ENCODE measurements around the gene TSPAN12.

Gene TSPAN12

GRCh38 chr7:120843109-120843508 is 14.8 kb downstream of the TSPAN12 start:
- DNase-seq (ENCODE audit: low read depth in 3 of 3): no peak

DNA sequence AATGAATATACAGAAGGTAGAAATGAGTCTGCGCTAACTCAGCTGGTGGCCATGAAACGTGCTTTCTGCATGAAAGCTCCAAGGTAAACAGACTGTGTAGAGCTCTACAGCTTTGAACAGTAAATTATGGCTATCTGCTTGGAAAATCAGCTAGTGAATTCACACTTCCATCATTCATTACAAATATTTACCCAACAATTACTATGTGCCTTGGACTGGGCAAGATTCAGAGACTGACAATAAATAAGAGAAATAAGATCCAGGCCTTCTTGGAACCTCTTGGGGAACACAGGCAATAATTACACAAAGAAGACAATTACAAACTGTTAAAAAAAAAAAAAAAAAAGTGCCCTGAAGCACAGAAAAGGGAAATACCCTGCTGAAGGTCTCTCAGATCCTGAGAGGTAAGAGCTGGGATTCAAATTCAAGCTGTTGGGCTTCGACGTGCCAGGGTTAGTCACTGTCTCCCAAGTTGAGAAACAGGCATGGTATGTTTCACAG is 15.8 kb downstream of the TSPAN12 start:
- no peak for DNase-seq (ENCODE audit: low read depth in 3 of 3)

- no peak for DNase-seq (ENCODE audit: low read depth in 3 of 3)
Observed at GRCh38 chr7:120841608-120842007, 16.3 kb downstream of the TSPAN12 start.

GRCh38 chr7:120838281-120838682 is 19.7 kb downstream of the TSPAN12 start:
- no peak for DNase-seq (ENCODE audit: low read depth in 3 of 3)

DNA sequence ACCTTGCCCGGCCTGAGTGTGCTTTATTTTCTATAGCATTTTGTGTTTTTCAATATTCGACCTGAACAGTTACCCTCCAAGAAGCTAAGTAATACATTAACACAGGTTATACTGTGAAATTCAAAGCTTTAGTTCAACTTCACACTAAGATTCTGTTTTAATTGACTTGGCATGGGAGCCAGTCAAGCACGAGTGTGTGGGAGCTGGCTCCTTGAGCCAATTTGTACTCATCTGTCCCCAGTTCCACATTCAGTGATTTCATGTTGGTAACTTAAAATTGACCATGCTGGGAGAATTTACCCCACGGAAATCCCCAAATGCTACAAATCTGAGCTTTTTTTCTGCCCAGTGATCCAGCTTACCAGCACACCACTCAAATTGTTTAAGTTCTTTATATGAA is 20.3 kb downstream of the TSPAN12 start:
- DNase-seq (ENCODE audit: low read depth in 3 of 3): no peak

- DNase-seq (ENCODE audit: low read depth in 3 of 3): no peak
Observed at GRCh38 chr7:120836556-120837115, 21.3 kb downstream of the TSPAN12 start.

DNA sequence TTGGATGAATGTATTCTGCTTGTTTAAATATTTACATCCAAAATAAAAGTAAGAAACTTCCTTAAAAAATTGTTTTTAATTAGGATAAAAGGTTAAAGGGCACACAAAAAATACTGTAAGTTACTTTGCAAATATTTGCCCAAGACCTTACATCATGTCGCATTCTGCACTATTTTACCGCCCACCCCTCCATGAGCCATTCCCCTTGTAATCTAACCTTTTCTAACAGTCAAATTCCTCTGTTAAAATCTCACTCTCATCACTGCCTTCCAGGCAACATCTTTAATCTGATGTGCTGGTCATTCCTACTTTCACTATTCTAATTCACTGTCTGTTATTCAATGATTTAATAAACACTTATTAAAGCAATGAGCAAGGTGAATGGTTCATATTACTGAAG is 23.2 kb downstream of the TSPAN12 start:
- no peak for DNase-seq (ENCODE audit: low read depth in 3 of 3)

GRCh38 chr7:120833546-120833945 is 24.4 kb downstream of the TSPAN12 start:
- no peak for DNase-seq (ENCODE audit: low read depth in 3 of 3)

- no peak for DNase-seq (ENCODE audit: low read depth in 3 of 3)
Observed at GRCh38 chr7:120832803-120833202, 25.1 kb downstream of the TSPAN12 start.

DNA sequence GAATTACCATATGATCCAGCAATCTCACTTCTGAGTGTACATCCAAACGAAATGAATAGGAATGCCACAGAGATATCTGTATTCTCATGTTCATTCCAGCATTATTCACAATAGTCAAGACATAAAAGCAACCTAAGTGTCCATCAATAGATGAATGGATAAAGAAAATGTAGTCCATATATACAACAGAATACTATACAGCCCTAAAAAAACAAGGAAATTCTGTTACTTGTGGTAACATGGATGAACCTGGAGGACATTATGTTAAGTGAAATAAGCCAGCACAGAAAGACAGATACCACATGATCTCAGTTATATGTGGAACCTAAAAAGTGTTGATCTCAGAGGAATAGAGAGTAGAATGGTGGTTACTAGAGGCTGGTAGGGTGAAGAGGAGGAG is 26.7 kb downstream of the TSPAN12 start:
- no peak for DNase-seq (ENCODE audit: low read depth in 3 of 3)

DNA sequence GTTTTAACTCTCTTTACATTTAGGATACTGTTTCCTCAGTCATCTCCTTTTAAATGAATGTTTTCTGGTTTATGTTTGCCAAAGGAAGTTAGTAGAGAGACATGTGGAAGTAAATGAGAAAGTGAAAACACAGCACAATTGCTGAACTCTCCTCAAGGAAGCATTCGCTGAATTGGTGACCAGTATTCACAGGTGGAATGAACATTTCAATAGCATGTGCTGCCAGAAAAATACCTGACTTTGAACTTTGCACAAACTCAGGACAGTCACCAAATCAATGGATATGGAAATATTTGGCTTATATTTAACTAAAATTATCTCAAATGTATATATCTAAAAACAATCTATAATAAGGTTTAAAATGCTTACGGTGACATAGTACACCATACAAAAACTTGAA is 28.5 kb downstream of the TSPAN12 start:
- DNase-seq (ENCODE audit: low read depth in 3 of 3): no peak

- DNase-seq (ENCODE audit: low read depth in 3 of 3): no peak
Observed at GRCh38 chr7:120828528-120828927, 29.4 kb downstream of the TSPAN12 start.

DNA sequence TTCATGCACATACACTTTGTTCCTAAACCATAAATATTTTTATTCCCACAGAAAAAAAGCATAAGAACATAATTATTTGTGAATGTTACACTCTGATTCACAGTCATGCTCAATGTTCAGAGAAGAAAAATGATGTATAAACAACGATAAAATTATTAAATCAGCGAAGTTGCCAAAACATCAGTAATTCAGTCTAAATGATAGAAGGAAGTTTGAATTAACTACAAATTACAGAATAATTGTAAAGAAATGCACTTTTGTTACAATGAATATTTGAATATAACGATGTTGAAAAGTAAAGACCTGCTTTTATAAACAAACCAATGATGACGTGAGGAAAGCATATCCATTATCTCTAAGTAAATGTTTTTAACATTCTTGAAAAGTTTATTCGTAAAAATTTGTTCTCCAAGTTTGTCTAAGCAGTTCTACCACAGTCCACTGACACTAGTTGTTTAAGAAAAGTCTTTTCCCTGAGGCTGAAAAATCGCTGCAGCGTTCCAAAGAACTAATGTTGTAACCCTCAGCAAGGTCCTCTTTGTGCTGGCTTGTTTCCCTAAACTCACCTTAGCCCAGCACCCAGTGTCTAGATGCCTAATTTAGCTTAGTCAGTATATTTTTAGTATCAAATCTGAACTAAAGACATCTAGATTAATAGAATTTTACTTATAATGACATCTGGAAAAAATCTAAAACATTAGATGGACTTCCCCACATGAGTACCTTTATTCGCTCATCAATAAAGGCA is 30.4 kb downstream of the TSPAN12 start:
- no peak for DNase-seq (ENCODE audit: low read depth in 3 of 3)

- no peak for DNase-seq (ENCODE audit: low read depth in 3 of 3)
Observed at GRCh38 chr7:120825576-120825975, 32.4 kb downstream of the TSPAN12 start.

DNA sequence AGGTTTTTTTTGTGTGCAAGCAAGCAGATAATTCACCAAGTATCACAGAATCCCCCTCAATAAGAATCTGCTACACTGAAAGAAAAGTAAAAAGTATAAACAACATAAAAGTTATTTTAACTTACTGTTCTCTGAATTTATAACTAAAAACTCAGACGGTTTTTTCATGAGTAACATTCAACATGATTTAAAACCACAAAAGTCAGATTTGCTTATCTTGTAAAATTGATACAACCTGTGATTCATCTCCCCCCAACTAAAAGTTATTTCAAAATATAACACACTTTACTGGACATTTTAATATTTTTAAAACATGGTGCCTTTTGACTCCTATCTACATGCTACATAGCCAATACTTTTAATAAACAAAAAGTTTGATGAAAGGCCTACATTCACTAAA is 32.8 kb downstream of the TSPAN12 start:
- no peak for DNase-seq (ENCODE audit: low read depth in 3 of 3)

- no peak for DNase-seq (ENCODE audit: low read depth in 3 of 3)
Observed at GRCh38 chr7:120819861-120820260, 38.1 kb downstream of the TSPAN12 start.

GRCh38 chr7:120817851-120818250 is 40.1 kb downstream of the TSPAN12 start:
- DNase-seq (ENCODE audit: low read depth in 3 of 3): no peak

GRCh38 chr7:120814253-120814939 is 43.5 kb downstream of the TSPAN12 start:
- no peak for DNase-seq (ENCODE audit: low read depth in 3 of 3)

GRCh38 chr7:120813546-120814252 is 44.2 kb downstream of the TSPAN12 start:
- DNase-seq (ENCODE audit: low read depth in 3 of 3): no peak

- DNase-seq (ENCODE audit: low read depth in 3 of 3): no peak
Observed at GRCh38 chr7:120813089-120813488, 44.9 kb downstream of the TSPAN12 start.

DNA sequence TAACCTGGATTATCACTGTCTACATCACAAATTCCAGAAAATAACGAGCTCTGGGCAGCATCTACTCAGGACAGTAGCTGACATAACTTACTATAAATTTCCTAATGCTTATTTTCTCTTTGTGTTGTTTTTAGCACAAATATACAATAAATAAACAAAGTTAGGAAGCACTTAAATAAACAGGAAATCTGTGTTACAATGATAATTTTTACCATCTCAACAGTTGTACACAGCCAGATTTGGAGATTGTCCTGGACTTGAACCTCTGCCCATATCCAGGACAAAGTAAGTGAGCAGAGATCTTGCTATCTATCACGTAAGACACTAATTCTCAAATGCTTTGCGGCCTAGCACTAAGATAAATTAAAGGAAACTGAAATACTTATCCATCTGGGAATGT is 48.7 kb downstream of the TSPAN12 start:
- no peak for DNase-seq (ENCODE audit: low read depth in 3 of 3)

- no peak for DNase-seq (ENCODE audit: low read depth in 3 of 3)
Observed at GRCh38 chr7:120807390-120807789, 50.6 kb downstream of the TSPAN12 start.
